NCI-H146 (cell line): Measurements from ENCODE around the gene OXER1.
"Not testable (repeated sequence)": the region's sequence is repeated elsewhere in the genome, so short reads cannot be mapped to it uniquely, and the experiment has no call there.

Experiments
- DNase-seq: peaks from one replicate; lab custom pipeline; 2025; lab: John Stamatoyannopoulos, UW

The OXER1 gene

GRCh38 chr2:42752314-42752713, 11.6 kb downstream of the OXER1 start:
- DNase-seq = no peak

DNA sequence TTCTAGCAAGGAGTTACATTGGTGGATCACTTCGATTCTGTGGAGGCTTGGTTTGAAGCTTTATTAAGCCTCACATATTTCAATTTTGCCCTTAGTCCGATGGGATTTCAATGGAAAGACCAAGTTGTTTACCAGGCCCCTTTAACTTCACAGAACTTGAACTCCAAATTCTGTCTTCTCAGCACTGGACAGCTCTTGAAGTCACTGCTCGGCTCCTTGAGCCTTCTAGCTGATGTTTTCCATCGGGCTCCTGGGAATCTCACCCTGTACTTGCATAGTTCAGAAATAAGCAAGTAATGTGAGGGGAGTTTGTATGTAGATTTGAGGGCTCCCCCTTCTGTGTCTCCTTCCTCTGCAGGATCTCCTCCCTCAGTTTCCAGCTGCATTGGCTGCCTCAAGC, 15.1 kb downstream of the OXER1 start:
- no peak for DNase-seq

DNA sequence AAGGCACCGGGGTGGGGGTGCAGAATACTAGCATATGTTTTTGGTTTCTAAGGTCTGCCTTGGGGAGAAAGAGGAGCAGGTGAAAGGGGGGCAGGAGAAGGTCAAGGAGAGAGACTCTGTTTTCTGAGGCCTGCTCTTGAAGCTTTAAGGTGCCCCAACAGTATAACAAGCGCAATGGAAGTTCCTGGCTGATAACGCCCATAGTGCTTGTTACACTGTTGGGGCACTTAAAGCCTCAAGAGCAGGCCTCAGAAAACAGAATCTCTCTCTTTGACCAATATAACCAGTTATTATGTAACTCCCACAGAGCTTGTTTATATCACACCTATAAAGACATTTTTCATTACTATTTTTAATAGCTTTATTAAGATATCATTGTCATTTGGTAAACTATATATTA, 16.5 kb downstream of the OXER1 start:
- DNase-seq = no peak

- no peak for DNase-seq
Measured at GRCh38 chr2:42744545-42745082, 19.3 kb downstream of the OXER1 start.

- DNase-seq = no peak
Measured at GRCh38 chr2:42743659-42743990, 20.3 kb downstream of the OXER1 start.

DNA sequence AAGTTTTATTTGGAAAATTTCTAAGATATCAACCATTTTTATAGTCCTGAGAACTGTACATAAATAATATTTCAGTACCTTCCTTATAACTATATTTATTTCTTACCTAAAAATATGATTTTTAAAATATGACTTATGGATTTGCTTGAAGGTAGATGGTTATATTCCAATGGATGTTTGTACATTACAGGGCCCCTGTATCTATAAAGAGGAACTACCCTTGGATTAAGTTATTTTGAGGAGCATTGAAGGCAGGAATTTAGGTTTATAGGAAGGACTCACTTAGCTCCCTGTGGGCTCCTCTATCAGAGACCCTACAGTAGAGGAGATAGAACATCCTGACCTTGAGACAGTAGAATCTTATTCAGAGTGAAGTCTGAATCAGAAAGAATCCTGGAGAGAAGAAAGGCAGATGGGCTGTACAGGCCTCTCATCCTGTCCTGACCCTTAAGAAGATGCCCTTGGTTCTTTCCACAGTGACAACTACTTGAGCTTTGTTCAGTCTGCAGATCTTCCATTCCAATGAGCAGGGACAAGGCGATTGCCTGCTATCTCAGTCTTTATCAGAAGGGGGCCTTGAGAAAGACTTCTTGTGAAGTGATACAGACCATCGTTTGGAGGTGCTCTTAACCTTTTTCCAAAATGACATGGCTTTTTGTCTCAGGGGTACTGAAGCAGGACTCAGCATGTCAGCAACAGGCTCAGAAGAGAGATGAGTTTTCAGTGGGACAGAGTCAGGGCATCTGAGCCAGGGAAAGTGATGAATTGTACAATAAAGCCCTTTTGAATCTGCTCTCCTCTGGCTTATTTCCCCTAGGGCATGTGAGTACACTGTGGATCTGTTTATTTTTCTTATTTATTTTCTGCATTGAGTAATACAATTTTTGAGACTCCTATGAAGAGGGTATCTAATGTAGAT, 20.9 kb downstream of the OXER1 start:
- DNase-seq = no peak

DNA sequence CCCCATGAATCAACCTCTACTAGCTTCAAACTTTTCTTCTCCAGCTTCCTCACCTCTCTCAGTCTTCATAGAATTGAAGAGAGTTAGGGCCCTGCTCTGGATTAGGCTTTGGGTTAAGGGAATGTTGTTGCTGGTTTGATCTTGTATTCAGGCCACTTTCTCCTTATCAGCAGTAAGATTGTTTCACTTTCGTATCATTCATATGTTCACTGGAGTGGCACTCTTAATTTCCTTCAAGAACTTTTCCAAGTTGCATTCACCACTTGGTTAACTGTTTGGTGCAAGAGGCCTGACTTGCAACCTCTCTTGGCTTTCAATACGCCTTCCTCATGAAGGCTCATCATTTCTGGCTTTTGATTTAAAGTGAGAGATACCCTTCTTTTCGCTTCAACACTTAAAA, 22.8 kb downstream of the OXER1 start:
- no peak for DNase-seq

DNA sequence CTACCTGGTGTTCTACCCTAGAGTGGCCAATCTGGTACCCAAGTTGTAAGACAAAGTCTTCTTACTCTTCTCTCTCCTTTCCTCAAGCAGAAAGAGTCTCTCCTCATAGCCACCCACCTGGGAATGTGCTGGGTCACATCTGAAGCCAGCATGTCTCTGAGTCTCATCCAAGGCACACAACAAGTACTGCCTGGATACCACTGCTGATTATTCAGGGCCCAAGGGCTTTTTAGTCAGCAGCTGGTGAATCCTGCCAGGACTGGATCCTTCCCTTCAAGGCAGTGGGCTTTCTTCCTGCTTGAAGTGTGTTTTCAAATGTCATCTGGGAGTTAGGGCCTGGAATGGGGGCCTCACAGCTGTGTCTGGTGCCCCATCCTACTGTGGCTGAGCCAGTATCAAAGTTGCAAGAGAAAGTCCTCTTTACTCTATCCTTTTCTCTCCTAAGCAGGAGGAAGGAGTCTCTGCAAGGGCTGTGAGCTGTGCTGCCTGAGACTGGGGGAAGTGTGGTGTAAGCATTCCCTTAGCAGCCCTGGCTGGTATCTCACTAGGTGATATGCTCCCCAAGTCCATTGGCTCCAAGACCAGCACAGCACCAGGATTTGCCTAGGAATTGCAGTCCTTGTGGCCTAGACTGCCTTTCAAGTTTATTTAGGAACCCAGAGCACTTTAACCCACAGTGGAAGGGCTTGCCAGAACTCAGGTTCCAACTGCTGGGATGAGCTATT, 27.2 kb downstream of the OXER1 start:
- DNase-seq = no peak

- no peak for DNase-seq
Measured at GRCh38 chr2:42733852-42734251, 30.1 kb downstream of the OXER1 start.

- not testable (repeated sequence) for DNase-seq
Measured at GRCh38 chr2:42731316-42731715, 32.6 kb downstream of the OXER1 start.

- DNase-seq = no peak
Measured at GRCh38 chr2:42726680-42727079, 37.3 kb downstream of the OXER1 start.

- no peak for DNase-seq
Measured at GRCh38 chr2:42725657-42726056, 38.3 kb downstream of the OXER1 start.

- no peak for DNase-seq
Measured at GRCh38 chr2:42724886-42725285, 39.0 kb downstream of the OXER1 start.

- no peak for DNase-seq
Measured at GRCh38 chr2:42723465-42723864, 40.5 kb downstream of the OXER1 start.

DNA sequence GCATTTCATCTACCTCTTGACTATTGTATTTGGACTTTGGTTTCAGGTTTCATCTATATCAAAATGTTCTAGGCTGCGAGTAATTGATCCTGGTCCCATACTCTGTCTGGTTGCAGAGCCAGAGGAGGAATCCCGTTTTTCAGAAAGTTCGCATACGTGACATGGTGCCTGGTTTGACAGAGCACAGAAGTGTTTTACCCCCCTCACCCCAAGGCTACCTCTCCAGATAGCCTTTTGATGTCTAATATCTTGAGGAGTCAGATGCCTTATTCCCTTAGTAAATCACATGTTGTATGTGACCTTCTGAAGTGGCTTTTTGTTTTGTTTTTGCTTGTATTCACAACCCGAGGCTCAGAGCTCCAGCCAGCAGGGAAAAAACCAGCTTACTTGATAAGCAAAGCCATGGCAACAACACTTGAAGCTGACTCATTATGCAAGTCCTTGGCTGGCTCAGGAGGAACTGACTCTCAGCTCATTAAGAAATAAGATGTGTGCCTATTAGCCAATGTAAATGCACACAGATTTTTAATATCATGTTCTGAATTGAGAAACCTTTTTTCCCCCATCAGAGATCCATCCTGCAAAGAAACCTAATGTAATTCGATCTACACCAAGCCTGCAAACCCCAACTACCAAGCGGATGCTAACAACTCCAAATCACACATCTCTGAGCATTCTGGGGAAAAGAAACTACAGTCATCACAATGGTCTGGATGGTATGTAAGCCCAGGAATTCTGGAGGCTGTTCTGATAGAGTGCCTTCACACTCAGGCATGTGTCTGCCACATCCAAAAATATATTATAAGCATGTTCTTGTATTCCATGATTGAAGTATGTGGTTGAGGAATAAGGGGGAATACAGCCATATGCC, 41.4 kb downstream of the OXER1 start:
- DNase-seq = no peak

DNA sequence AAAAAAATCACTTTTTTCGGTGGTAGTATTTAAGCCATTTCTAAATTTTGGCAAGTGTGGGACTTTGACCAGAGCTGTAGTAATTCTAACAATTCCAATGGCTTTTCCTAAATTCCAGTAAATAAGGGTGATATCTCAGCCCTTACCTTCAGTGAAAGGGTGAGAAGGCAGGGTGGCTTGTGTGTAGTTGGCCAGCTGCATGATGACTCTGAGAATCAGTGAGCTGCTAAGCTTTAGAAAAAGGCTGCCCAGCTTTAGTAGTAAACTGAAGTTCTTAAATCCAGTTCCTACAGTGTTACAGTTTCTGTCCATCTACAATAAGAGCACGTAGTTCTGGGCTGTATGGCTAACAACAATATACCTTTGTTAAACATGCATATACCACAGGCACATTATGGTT, 42.0 kb downstream of the OXER1 start:
- no peak for DNase-seq

- DNase-seq = no peak
Measured at GRCh38 chr2:42714686-42715085, 49.2 kb downstream of the OXER1 start.

DNA sequence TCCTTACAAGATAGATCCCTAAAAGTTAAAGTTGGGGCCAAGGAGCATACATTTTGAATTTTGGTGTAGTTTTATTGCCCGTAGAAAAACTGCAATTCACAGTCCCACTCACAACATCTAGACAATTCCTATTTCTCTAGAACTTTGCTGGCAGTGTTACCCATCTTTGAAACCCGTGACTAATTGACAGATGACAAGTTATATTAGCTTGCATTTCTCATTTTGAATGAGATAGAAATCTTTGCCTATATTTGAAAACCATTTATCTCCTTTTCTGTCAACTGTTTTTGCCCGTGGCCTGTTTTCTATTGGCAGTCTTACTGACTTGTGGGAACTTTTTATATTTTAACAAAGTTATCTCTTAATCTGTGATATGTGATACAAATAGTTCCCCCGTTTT, 50.0 kb downstream of the OXER1 start:
- DNase-seq = no peak

DNA sequence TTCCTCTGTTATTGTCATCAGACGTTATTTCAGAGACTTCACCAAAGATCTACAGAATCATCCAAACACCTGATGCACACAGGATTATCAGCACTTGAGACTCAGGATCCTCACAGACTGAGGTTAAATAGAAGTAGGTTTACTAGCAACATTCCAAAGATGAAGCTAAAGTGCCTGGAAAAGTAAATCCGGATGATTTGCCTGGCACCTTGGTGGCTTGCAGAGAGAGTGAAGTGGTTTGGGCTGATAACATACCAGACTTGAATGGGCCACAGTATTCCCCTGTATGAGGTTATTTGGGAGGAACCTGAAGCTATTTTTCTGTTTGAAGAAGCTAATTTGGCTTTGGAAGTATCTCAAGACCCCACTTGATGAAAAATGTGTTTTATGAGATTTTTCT, 51.0 kb downstream of the OXER1 start:
- DNase-seq = no peak
